Dermis microvascular lymphatic vessel endothelial cell (primary cell): ENCODE results near the gene FEZF1. TPM values are rescaled to one million over a fixed set of nuclear protein-coding genes. Genes with fewer than 3 reads are reported as not detected.
"Not testable (repeated sequence)": the region's sequence is repeated elsewhere in the genome, so short reads cannot be mapped to it uniquely, and the experiment has no call there.

Source experiments
- DNase-seq, 2 donors: peaks; one replicate each; pipeline versions ENCODE4 v3.0.0 to v3.0.0-alpha.2; 2010; ENCODE audit warnings: low read depth in 2 of 2
- total RNA-seq: library from RNA; depleted of rRNA; stranded (reverse); fragments of >200 nt; gene quantifications from 2 replicates; pipeline ENCODE4 v1.2.1, GENCODE V29; 2014

Gene FEZF1
- total RNA-seq, 1 donor from 2014 or later, result not detected

GRCh38 chr7:122307228-122307621 lies 2.7 kb upstream of the FEZF1 start:
- DNase-seq, result no peak

- no peak for DNase-seq
These were observed 2.0 kb upstream of the FEZF1 start for GRCh38 chr7:122306320-122307227.

- peak in 1 of 2 donors; percentile 12 for DNase-seq
These were observed 1.1 kb upstream of the FEZF1 start for GRCh38 chr7:122305475-122306319.

GRCh38 chr7:122304996-122305421 lies 459 bp upstream of the FEZF1 start:
- DNase-seq, result no peak

- no peak for DNase-seq
These were observed 825 bp downstream of the FEZF1 start for GRCh38 chr7:122303531-122304318.

DNA sequence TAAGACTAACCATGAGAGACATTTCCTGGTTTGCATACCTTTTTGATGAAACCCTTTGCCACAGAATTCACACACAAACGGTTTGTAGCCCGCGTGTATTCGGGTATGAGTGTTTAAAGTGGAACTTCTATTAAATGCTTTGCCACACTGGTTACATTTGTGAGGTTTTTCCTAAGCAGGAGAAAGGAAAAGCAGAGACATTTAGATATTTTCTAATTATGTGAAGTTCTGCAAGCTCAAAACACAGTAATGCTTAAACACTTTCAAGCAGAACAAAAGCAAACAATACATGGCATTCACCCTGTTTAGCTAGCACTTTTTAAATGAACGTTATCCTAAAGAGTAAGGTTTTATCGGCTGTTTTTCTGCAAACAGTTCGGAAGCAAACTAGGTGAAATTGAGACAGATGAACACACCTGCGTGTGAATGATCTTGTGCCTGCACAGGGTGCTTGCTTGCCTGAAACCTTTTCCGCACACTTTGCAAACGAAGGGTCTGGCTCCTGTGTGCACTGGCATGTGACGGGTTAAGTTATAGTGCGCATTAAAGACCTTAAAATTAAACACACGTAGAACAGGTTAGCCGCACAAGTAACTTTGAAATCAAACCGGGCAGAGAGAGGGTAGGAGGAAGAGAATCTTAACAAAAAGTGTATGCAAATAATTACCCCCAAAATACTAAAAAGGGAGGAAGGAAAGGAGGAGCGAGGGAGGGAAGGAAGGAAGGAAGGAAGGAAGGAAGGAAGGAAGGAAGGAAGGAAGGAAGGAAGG lies 1.6 kb downstream of the FEZF1 start:
- no peak for DNase-seq

DNA sequence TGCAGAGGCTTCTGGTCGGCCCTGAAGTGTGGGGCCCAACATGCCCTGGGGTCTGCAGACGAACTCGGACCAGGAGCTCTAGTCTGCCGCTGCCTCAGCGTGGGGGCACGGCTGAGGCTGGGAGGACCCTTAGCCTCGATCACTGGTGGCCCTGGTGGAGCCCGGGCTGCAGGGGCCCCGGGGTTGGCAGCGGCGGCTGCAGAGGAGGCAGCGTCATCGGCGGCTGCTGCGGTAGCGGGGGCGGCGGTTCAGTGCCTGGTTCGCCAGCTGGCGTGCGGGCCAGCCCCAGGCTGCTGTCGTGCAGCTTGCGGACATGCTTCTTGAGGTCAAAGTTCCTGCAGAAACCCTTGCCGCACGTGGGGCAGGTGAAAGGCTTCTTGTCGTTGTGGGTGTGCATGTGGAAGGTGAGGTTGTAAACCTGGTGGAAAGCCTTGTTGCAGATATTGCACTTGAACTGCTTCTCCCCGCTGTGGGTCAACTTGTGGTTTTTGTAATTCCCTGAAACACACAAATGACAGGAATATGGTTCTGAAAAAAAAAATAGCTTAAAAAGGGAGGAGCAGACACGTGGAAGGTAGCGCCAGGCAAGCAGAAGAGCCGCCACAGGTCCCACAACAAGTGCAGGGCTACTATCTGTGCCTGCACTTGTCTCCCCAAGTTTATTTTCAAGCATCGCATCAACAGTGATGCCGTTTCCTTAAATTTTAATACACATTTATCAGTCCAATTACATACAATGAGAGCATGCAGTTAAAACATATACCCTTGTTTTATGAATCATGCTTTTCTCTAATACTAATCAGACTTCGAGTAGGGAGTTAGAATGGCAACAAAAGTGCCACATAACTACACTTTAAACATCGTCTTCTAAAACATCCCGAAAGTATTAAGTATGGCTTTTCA lies 2.4 kb downstream of the FEZF1 start:
- no peak for DNase-seq

- no peak for DNase-seq
These were observed 3.4 kb downstream of the FEZF1 start for GRCh38 chr7:122300956-122301833.

GRCh38 chr7:122300211-122300932 lies 4.2 kb downstream of the FEZF1 start:
- DNase-seq, result no peak

DNA sequence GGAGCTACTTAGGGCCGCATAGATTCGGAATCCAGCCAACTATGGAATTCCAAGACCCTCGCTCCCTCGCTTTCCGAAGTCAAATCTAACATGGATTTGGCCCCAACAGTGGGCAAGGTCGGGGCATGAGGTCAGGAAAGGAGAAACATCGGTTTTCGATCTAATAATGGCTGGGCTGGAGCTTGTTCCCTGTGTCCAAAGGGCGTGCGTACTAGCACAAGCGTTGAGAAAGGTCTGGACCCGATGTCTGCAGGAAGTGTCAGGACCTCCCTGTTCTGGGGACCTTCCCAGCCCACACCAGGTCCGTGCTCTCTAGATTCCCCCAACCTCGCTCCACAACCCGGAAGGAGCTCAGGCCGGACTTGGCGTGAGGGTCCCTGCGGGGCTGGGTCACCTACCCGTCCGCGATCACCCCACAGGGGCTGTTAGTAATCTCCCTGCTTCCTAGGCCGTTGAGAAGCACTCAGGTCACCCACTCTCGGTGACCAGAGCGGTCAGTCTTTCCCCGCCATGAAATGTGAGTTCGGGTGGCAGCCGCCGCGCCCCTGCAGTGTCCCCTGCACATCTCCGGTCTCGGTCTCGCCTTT lies 4.8 kb downstream of the FEZF1 start:
- DNase-seq, result no peak

- no peak for DNase-seq
These were observed 5.9 kb downstream of the FEZF1 start for GRCh38 chr7:122298618-122299017.

DNA sequence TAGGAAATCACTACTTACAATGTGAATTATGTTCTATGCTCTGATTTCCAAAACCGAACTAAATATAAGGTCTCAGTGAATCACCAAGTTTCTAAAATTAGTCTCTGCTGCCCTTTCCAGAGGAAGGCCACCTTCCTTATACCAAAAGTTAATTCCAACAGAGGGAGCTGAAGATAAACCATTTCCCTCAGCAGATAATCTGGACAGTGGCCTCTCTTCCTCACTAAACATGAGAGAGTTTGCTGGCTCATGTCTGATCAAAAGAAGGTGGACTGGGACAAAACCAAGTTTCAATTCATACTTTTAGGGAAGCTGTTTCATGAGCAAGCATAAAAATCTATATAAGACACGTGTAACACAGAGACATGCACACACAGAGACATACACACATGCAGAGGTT lies 6.4 kb downstream of the FEZF1 start:
- DNase-seq, result no peak

- DNase-seq, result no peak
These were observed 13.4 kb downstream of the FEZF1 start for GRCh38 chr7:122291189-122291588.

GRCh38 chr7:122290476-122290875 lies 14.1 kb downstream of the FEZF1 start:
- DNase-seq, result no peak

DNA sequence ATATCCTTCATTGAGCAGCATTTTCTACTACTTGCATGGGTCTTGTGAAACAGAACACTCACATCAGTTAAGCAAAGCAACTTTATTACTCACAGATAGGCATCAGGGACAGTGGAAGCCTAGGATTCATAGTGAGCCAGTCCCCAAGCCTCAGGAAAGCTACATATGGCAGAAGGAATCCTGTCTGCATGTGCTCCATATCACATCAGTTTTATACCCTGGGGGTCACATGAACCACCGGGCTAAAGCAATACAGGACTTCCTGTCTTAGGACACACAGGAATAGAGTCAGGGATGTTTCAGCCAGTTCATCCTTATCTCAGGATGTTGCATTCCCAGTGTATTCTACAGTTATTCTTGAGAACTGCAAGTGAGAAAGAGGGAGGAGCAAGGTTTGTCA lies 15.1 kb downstream of the FEZF1 start:
- DNase-seq, result no peak

DNA sequence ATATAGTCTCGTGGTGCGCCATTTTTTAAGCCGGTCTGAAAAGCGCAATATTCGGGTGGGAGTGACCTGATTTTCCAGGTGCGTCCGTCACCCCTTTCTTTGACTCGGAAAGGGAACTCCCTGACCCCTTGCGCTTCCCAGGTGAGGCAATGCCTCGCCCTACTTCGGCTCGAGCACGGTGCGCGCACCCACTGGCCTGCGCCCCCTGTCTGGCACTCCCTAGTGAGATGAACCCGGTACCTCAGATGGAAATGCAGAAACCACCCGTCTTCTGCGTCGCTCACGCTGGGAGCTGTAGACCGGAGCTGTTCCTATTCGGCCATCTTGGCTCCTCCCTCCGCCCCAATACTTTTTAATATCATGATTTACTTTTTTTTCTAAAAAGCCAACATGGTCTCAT lies 19.9 kb downstream of the FEZF1 start:
- not testable (repeated sequence) for DNase-seq

DNA sequence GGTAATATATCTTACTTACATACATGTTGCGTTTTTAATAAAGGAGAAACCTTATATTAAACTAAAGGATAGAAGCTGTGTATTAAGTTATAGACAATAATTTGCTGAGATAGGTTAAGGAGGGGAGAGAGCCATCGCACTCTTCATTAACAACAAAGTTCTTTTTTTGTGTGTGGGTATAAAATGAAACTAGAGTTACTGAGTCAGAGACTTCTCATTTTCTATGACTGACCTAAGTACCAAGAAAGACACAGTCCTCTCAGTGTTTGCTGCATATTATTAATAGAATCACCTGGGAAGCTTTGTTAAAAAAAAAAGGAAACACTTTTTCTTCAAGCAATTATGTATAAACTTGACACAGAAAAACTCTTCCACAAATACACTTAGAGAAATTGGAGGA lies 31.4 kb downstream of the FEZF1 start:
- no peak for DNase-seq

- DNase-seq, result no peak
These were observed 35.3 kb downstream of the FEZF1 start for GRCh38 chr7:122269241-122269640.
